ENCODE data around the gene TANC1.

The TANC1 gene

DNA sequence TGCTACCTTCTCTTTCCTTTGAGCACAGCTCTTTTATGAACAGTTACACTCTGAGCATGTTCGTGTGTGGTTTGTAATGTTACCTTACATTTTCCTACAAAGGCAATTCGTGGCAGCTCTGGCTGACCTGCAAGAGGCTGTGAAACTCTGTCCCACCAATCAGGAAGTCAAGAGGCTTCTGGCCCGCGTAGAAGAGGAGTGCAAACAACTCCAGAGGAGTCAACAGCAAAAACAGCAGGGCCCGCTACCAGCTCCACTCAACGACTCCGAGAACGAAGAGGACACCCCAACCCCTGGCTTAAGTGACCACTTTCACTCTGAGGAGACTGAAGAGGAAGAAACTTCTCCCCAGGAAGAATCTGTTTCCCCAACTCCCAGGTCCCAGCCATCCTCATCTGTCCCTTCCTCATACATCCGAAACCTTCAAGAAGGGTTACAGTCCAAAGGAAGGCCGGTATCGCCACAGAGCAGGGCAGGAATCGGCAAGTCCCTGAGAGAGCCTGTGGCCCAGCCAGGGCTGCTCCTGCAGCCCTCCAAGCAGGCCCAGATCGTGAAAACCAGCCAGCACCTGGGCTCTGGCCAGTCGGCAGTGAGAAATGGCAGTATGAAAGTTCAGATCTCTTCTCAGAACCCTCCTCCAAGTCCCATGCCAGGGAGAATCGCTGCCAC, 261.2 kb downstream of the TANC1 start:
- Histone ChIP-seq H3K27ac (ENCODE audit: low read depth, low read length) (no peak overlapping the region), H3K4me3 (ENCODE audit: low read length) (no peak overlapping the region), H3K4me1 (ENCODE audit: control insufficient read depth, insufficient read depth, low read length) (no peaks in the 10 kb centered on the region), H3K9ac (ENCODE audit: low read length) (no peak overlapping the region), H3K36me3 (ENCODE audit: control insufficient read depth, insufficient read depth, low read length) (peaks cover 22% of the 10 kb centered on the region), H3K27me3 (ENCODE audit: control insufficient read depth, insufficient read depth, low read length) (no peaks in the 10 kb centered on the region)

DNA sequence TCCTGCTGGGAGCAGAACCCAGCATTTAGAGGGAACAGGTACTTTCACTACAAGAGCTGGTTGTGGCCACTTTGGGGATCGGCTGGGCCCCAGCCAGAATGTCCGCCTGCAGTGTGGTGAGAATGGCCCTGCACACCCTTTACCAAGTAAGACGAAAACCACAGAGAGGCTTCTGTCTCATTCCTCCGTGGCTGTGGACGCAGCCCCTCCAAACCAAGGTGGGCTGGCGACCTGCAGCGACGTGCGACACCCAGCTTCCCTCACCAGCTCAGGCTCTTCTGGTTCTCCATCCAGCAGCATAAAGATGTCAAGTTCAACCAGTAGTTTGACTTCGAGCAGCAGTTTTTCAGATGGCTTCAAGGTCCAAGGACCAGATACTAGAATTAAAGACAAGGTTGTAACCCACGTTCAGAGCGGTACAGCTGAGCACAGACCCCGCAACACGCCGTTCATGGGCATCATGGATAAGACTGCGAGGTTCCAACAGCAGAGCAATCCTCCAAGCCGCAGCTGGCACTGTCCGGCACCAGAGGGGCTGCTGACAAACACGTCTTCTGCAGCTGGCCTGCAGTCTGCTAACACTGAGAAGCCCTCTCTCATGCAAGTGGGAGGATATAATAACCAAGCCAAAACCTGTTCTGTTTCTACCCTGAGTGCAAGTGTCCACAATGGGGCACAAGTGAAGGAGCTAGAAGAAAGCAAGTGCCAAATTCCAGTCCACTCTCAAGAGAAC, 261.9 kb downstream of the TANC1 start:
- Histone ChIP-seq H3K4me1 (ENCODE audit: control insufficient read depth, insufficient read depth, low read length) (no peaks in the 10 kb centered on the region), H3K4me3 (ENCODE audit: low read length) (no peak overlapping the region), H3K9ac (ENCODE audit: low read length) (no peak overlapping the region), H3K36me3 (ENCODE audit: control insufficient read depth, insufficient read depth, low read length) (peaks cover 18% of the 10 kb centered on the region), H3K27ac (ENCODE audit: low read depth, low read length) (no peak overlapping the region), H3K27me3 (ENCODE audit: control insufficient read depth, insufficient read depth, low read length) (no peaks in the 10 kb centered on the region)

DNA sequence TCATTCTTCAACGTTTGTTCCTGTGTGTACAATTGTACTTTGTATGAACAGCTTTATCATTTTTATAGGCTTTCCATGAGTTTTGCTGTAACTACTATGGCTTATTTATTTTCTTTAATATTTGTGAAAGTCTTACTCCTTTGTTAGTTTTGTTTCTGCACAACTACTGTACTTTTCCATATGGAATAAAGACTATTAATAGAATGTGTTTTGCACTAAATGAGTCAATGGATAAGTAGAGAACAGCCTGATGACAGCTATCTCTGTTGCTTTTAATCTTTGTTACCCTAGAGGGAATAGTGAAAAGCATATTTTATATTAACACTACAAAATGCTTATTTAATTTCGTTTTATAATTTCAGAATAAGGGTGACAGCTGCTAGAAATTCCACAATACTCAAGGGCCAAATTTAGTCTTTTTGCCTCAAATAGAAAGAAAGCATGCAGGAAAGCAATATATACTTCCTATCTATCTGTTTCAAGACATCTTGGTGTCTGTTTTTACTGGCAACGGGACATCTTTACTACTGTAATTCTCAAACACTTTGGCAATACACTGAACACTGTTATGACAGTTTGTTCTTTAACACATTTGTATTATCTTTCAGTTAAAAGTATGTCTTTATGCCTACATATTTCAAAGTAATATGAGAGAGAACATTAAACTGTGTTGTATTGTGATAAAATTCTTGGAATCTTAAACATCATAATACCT, 264.2 kb downstream of the TANC1 start:
- no peaks in the 10 kb centered on the region for H3K27me3 ChIP-seq (ENCODE audit: control insufficient read depth, insufficient read depth, low read length)
- H3K4me1 ChIP-seq (ENCODE audit: control insufficient read depth, insufficient read depth, low read length), result no peaks in the 10 kb centered on the region
- H3K4me3 ChIP-seq (ENCODE audit: low read length), result no peak overlapping the region
- peaks cover 20% of the 10 kb centered on the region for H3K36me3 ChIP-seq (ENCODE audit: control insufficient read depth, insufficient read depth, low read length)
- H3K9ac ChIP-seq (ENCODE audit: low read length), result no peak overlapping the region
- no peak overlapping the region for H3K27ac ChIP-seq (ENCODE audit: low read depth, low read length)

DNA sequence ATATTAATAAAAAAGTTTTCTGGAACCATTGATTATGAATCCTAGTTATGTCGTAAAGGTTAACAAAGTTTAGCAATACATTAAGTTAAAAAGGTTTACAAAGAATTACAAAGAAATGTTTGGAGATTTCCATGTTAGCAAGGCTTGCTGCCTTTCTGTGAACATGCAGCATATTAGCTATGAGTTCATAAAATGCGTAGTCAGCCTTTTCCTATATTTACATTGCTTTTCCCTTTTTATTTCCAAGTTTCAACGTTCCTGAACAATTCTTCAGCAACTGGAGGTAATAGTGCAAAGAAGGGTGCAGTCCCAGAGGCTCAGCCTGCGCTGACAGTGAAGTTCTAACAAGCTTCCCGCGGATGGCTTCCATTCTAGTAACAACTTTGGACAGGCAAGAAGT, 266.4 kb downstream of the TANC1 start:
- H3K9ac ChIP-seq (ENCODE audit: low read length), result no peak overlapping the region
- no peaks in the 10 kb centered on the region for H3K27me3 ChIP-seq (ENCODE audit: control insufficient read depth, insufficient read depth, low read length)
- no peaks in the 10 kb centered on the region for H3K4me1 ChIP-seq (ENCODE audit: control insufficient read depth, insufficient read depth, low read length)
- no peak overlapping the region for H3K4me3 ChIP-seq (ENCODE audit: low read length)
- peaks cover 2% of the 10 kb centered on the region for H3K36me3 ChIP-seq (ENCODE audit: control insufficient read depth, insufficient read depth, low read length)
- no peak overlapping the region for H3K27ac ChIP-seq (ENCODE audit: low read depth, low read length)

DNA sequence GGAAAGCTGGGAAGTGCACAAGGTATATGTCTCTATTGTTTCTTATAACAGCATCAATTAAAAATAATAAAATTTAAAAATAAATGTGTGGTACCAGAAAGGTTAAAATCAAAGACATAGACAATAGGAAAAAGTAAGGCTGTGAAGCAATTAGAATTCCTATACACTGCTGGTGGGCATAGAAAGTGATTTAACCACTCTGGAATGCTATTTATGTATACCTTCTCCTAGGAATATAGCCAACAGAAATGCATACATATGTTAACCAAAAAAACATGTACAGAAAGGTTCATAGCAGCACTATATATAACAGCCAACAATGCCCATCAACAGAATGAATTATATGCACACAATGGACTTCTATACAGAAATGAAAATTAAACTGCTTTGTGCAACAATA, 275.1 kb downstream of the TANC1 start:
- Histone ChIP-seq H3K4me3 (ENCODE audit: low read length) (no peak overlapping the region), H3K27ac (ENCODE audit: low read depth, low read length) (no peak overlapping the region), H3K9ac (ENCODE audit: low read length) (no peak overlapping the region), H3K27me3 (ENCODE audit: control insufficient read depth, insufficient read depth, low read length) (no peaks in the 10 kb centered on the region), H3K36me3 (ENCODE audit: control insufficient read depth, insufficient read depth, low read length) (no peaks in the 10 kb centered on the region), H3K4me1 (ENCODE audit: control insufficient read depth, insufficient read depth, low read length) (no peaks in the 10 kb centered on the region)

DNA sequence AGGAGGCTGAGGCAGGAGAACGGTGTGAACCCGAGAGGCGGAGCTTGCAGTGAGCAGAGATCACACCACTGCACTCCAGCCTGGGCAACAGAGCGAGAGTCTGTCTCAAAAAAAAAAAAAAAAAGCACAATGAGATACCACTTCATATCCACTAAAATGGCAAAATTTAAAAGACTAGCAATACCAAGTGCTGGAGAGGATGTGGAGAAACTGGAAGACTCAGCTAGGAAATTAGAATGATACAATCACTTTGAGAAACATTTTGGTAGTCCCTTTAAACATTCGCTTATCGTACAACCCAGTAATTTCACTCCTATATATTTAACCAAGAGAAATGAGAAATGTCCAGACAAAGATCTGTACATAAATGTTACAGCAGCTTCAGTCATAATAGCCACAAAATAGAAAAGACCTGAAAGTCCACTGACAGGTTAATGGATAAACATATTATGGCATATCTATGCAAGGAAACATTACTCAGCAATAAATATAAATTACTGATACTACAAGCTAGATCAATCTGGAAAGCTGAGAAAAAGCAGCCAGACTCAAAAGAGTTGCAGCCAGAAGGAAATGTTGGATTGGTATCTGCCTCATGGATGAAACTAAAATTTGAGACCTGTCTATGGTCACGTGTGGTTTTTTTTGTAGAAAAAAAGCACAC, 278.0 kb downstream of the TANC1 start:
- Histone ChIP-seq H3K27me3 (ENCODE audit: control insufficient read depth, insufficient read depth, low read length) (no peaks in the 10 kb centered on the region), H3K9ac (ENCODE audit: low read length) (no peak overlapping the region), H3K27ac (ENCODE audit: low read depth, low read length) (no peak overlapping the region), H3K4me1 (ENCODE audit: control insufficient read depth, insufficient read depth, low read length) (no peaks in the 10 kb centered on the region), H3K36me3 (ENCODE audit: control insufficient read depth, insufficient read depth, low read length) (no peaks in the 10 kb centered on the region), H3K4me3 (ENCODE audit: low read length) (no peak overlapping the region)

DNA sequence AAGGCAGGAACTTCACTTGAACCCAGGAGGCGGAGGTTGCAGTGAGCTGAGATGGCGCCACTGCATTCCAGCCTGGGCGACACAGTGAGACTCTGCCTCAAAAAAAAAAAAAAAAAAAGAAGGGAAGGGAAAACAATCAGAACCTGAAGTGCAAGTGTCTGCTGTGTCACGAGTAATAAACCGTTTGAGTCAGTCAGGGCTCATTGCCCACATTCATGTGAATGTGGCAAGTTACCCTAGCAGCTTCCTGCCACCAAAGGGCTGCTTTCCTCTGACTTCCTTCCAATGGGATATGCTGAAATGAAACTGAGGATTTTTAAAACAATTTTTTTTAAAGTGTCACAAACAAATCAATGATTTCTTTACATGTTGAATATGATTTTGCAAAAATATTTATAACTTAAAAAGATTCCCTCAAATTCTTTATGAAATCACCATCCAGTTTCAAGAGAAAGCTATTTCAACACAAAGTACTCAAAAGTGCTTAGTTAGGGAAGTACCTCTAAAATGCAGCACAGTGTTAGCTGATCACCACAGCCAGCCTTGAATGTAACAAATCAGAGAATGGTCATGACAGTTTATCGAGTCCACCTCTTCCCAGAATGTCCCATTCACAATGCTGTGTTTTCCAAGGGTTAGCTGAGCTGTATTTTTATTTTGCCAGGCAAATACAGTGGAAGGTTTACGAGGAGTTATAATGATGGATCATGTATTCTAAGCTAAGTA, 281.7 kb downstream of the TANC1 start:
- H3K36me3 ChIP-seq (ENCODE audit: control insufficient read depth, insufficient read depth, low read length), result no peaks in the 10 kb centered on the region
- no peaks in the 10 kb centered on the region for H3K4me1 ChIP-seq (ENCODE audit: control insufficient read depth, insufficient read depth, low read length)
- H3K9ac ChIP-seq (ENCODE audit: low read length), result no peak overlapping the region
- H3K4me3 ChIP-seq (ENCODE audit: low read length), result no peak overlapping the region
- H3K27me3 ChIP-seq (ENCODE audit: control insufficient read depth, insufficient read depth, low read length), result no peaks in the 10 kb centered on the region
- H3K27ac ChIP-seq (ENCODE audit: low read depth, low read length), result no peak overlapping the region

DNA sequence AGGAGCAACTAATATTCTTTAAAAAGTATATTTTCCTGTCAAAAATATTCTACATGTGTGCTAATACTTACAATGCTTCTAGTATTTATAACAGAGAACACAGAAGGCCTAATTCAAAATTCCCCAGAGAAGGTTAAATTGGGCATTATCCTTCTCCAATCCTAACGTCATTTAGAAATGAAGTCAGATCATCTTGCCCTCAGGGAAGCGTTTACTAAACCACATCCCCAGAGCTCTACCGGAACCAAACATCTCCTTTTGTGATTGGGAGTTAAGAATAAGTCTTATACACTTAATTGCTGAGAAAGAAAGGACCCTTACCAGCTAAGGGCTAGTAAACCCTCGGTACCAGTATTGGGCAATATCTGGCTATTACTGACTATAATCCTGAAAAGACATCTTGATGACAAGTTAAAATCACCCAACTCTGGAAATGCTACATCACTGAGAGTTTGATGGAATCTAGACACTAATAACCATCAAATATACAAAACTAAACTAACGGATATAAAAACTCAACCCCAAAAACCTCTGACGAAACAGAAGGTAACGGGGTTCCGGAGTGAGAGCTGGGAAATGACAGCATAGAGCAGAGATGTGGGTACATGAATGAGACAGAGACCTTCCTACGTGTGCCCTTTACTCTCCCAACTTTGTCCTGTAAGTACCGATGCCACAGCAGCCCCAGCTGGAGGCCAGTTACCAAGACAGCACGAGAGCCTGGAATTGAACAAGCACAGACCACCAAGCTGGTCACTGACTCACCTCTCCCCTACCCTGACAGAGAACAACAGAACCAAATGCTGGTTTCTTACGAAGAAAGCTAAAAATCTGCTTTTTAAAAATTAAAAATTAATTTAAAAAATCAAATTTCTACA, 283.1 kb downstream of the TANC1 start:
- Histone ChIP-seq H3K4me3 (ENCODE audit: low read length) (no peak overlapping the region), H3K9ac (ENCODE audit: low read length) (no peak overlapping the region), H3K4me1 (ENCODE audit: control insufficient read depth, insufficient read depth, low read length) (no peaks in the 10 kb centered on the region), H3K36me3 (ENCODE audit: control insufficient read depth, insufficient read depth, low read length) (no peaks in the 10 kb centered on the region), H3K27ac (ENCODE audit: low read depth, low read length) (no peak overlapping the region), H3K27me3 (ENCODE audit: control insufficient read depth, insufficient read depth, low read length) (no peaks in the 10 kb centered on the region)

DNA sequence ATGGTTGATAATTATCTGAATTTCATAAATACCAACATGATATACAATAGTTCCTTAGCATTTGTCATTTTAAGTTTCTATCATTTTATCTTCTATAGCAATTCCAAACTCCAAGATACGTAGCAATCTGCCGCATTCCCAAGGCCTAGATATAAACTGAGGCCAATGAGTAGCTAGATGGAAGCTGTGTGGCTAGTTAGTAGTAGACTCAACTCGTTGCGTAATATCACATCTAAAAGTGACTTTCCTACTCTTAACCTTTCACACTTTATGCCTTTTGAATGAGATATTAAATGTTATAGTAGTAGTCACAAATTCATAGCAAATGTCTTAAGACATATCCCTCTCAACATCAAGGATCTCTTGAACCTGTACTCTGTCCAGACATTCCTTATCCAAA, 284.5 kb downstream of the TANC1 start:
- H3K4me3 ChIP-seq (ENCODE audit: low read length), result no peak overlapping the region
- H3K27me3 ChIP-seq (ENCODE audit: control insufficient read depth, insufficient read depth, low read length), result no peaks in the 10 kb centered on the region
- no peak overlapping the region for H3K27ac ChIP-seq (ENCODE audit: low read depth, low read length)
- H3K36me3 ChIP-seq (ENCODE audit: control insufficient read depth, insufficient read depth, low read length), result no peaks in the 10 kb centered on the region
- no peak overlapping the region for H3K9ac ChIP-seq (ENCODE audit: low read length)
- H3K4me1 ChIP-seq (ENCODE audit: control insufficient read depth, insufficient read depth, low read length), result no peaks in the 10 kb centered on the region

DNA sequence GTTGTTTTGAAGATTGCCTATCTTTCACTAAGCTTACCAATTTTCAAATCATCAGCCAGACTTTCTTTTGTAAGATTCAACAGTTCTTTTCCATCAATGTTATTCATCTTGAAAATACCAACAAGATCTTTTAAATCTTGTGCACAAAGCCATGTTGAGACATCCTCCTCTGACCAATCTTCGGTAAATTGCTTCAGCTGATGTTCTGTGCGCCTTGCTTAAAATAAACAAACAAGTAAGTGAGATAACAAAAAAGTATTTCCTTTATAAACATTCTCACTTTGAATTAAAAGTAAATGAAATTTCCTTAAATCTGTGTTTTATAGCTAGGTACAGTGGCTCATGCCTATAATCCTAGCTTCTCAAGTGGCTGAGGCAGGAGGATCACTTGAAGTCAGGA, 287.7 kb downstream of the TANC1 start:
- Histone ChIP-seq H3K4me3 (ENCODE audit: low read length) (no peak overlapping the region), H3K36me3 (ENCODE audit: control insufficient read depth, insufficient read depth, low read length) (no peaks in the 10 kb centered on the region), H3K27me3 (ENCODE audit: control insufficient read depth, insufficient read depth, low read length) (no peaks in the 10 kb centered on the region), H3K4me1 (ENCODE audit: control insufficient read depth, insufficient read depth, low read length) (no peaks in the 10 kb centered on the region), H3K27ac (ENCODE audit: low read depth, low read length) (no peak overlapping the region), H3K9ac (ENCODE audit: low read length) (no peak overlapping the region)

DNA sequence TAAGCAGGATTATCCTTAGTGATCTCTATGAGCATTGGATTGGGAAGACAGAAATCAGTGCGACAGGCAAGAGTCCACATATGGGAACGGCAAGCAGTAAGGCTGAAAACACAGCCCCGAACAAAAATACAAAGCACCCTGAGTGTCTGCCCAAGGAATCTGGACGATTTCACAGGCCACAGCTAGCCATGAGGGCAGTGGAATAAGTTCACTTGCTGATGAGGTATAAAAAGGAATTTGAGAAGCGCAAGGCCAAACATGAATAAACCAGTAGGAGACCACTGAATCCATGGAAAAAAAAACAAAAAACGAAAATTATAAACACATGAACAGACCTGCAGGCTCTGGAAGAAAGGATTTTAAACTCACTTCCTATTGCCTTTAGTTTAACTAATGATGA, 293.8 kb downstream of the TANC1 start:
- Histone ChIP-seq H3K4me3 (ENCODE audit: low read length) (no peak overlapping the region), H3K27ac (ENCODE audit: low read depth, low read length) (no peak overlapping the region), H3K36me3 (ENCODE audit: control insufficient read depth, insufficient read depth, low read length) (no peaks in the 10 kb centered on the region)

More for the DNA sequence above, 293.8 kb downstream of the TANC1 start:
- Histone ChIP-seq H3K4me1 (ENCODE audit: control insufficient read depth, insufficient read depth, low read length) (no peaks in the 10 kb centered on the region), H3K27me3 (ENCODE audit: control insufficient read depth, insufficient read depth, low read length) (no peaks in the 10 kb centered on the region), H3K9ac (ENCODE audit: low read length) (no peak overlapping the region)
